GM21423 (cell line): ENCODE results near the gene TEP1.
"Not testable (repeated sequence)": the region's sequence is repeated elsewhere in the genome, so short reads cannot be mapped to it uniquely, and the experiment has no call there.

ENCODE experiments used
- ATAC-seq: cut with Tn5 transposase; IDR thresholded peaks from one replicate; pipeline ENCODE4 v1.9.1; 2021; ENCODE audit warnings: mild to moderate bottlenecking, moderate library complexity; ENCODE audit not compliant: unreplicated experiment

Gene TEP1

GRCh38 chr14:20343862-20344220, 69.5 kb downstream of the TEP1 start:
- ATAC-seq, result no peak

GRCh38 chr14:20343092-20343861, 70.0 kb downstream of the TEP1 start, which contains the start of gene PARP2:
TSS of gene PARP2 (plus strand) at chr14:20343635. CDS start at chr14:20343642, 7 bp downstream.
- peak; percentile 92 for ATAC-seq

GRCh38 chr14:20341646-20342045, 71.7 kb downstream of the TEP1 start:
- ATAC-seq, result no peak

- ATAC-seq, result not testable (repeated sequence)
These were observed 72.3 kb downstream of the TEP1 start for GRCh38 chr14:20341032-20341431.

GRCh38 chr14:20334017-20334416, 79.3 kb downstream of the TEP1 start:
- ATAC-seq, result no peak

GRCh38 chr14:20333494-20333841, 79.8 kb downstream of the TEP1 start:
- no peak for ATAC-seq

GRCh38 chr14:20332788-20333493, 80.4 kb downstream of the TEP1 start, which contains the start of gene CCNB1IP1:
TSS of gene CCNB1IP1 (minus strand) at chr14:20333279. CDS start at chr14:20316523, 16,756 bp downstream.
- peak; percentile 96 for ATAC-seq

GRCh38 chr14:20332431-20332787, 80.9 kb downstream of the TEP1 start:
- ATAC-seq, result no peak

- ATAC-seq, result no peak
These were observed 82.2 kb downstream of the TEP1 start for GRCh38 chr14:20331053-20331613.

- no peak for ATAC-seq
These were observed 83.9 kb downstream of the TEP1 start for GRCh38 chr14:20329355-20329754.

GRCh38 chr14:20328705-20329104, 84.6 kb downstream of the TEP1 start:
- no peak for ATAC-seq

- peak; percentile 51 for ATAC-seq
These were observed 86.1 kb downstream of the TEP1 start for GRCh38 chr14:20327005-20327869.

- ATAC-seq, result no peak
These were observed 95.6 kb downstream of the TEP1 start for GRCh38 chr14:20317720-20318119.
